Suprapubic skin (tissue), 4 donors: ENCODE data around the gene NRG3.

Source experiments
- CTCF ChIP-seq, 2 donors: fragments of 200-600 bp in 1 of 2; fragments of 450-650 bp in 1 of 2; sonication (generic) in 1 of 2; IDR thresholded peaks; one replicate each; pipeline ENCODE4 v1.5.1; 2016 to 2019; ENCODE audit warnings: antibody characterized with exemption in 2 of 2, mild to moderate bottlenecking in 1 of 2, moderate library complexity in 1 of 2
- EP300 ChIP-seq: sonication (generic); formaldehyde crosslinking; IDR thresholded peaks from one replicate; pipeline ENCODE4 v1.6.1; 2017; ENCODE audit warnings: antibody characterized with exemption
- POLR2A ChIP-seq, 2 donors: fragments of 450-650 bp; IDR thresholded peaks; one replicate each; pipeline ENCODE4 v1.6.1; 2017; ENCODE audit warnings: antibody characterized with exemption in 2 of 2, mild to moderate bottlenecking in 2 of 2, moderate library complexity in 2 of 2
- POLR2AphosphoS5 ChIP-seq, 3 donors: sonication (generic); formaldehyde crosslinking; IDR thresholded peaks; one replicate each; pipeline ENCODE4 v1.6.1; 2017; ENCODE audit warnings: antibody characterized with exemption in 3 of 3

- no peak for TF ChIP-seq POLR2AphosphoS5 (IDR thresholded peaks at IDR 0.05)
- no peak for TF ChIP-seq CTCF (IDR thresholded peaks at IDR 0.05)
- no peak for TF ChIP-seq POLR2A (IDR thresholded peaks at IDR 0.05)
- TF ChIP-seq EP300 = no peak
Measured at GRCh38 chr10:81863771-81864170, 11.2 kb upstream of the NRG3 start.
